ENCODE measurements around the gene SRP9. TPM values are rescaled to one million over a fixed set of nuclear protein-coding genes. Genes with fewer than 3 reads are reported as not detected.
A peak's percentile ranks its signal among the peaks of the same experiment; 100 is the strongest.
"Not testable (repeated sequence)": the region's sequence is repeated elsewhere in the genome, so short reads cannot be mapped to it uniquely, and the experiment has no call there.

The SRP9 gene
- total and polyA plus RNA-seq, 11 donors = 147 to 211 (median 171) TPM

DNA sequence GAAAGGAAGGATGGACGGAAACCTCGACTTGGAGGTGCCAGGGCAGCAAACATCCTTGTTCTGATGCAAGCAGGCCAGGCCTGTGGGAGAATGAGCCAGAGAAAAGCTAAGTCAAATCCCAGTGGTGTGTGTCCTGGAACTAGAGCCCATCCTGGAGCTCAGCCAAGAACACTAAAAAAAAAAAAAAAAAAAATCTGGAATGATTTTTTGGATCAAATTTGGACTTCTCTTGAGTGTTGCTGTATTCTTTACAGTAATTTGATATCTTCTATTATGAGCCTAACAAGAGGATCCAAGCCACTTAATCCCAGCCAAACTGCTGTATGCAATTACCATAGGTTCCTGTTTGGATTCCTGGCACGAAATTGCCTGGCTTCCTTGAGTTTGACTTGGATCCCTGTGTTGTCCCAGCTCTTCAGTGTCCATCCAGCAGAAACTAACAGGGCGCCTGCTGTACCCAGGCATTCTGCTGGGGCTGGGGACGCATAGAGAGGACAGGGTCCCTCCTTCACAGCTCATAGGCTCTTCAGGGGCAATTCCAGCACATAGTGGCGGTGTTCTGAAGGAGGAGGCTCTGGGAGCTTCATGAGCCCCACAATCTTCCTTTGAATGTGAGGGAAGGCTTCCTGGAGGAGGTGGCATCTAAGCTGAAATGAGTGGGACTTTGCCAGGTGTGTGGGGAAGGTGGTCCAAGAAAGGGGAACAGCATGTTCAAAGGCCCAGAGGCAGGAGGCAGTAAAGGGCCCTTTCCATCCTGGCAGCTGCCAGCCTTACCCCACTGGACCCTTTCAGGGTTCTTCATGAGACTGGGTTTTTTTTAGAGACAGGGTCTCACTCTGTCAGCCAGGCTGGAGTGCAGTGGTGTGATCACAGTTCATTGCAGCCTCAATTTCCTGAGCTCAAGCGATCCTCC, 57.0 kb downstream of the SRP9 start:
- 52 to 74% (median 62%) methylated on average over 7 of the region's 7 CpGs for WGBS, 4 donors
- intact Hi-C loops (cut with DNase I) = loop anchor here in 1 of 10 donors (2.0 kb wide), 1 partner anchor 24 kb away; the partner anchor contains the start of gene EPHX1
- Histone ChIP-seq H3K36me3 (peaks cover 0 to 77% (median 52%) of the 10 kb centered on the region in 9 donors), H3K27me3 (no peaks in the 10 kb centered on the region), H3K4me3 (no peak overlapping the region), H3K4me1 (peaks cover 6 to 25% (median 19%) of the 10 kb centered on the region in 12 donors), H3K27ac (peak overlapping the region; percentile 28 to 81 (median 63)), H3K9me3 (no peaks in the 10 kb centered on the region)
- ATAC-seq = peak; percentile 74 to 90 (median 84)
- peak in 4 of 5 donors; percentile 59 to 78 (median 64) for DNase-seq
- TF ChIP-seq, protein P1, sequence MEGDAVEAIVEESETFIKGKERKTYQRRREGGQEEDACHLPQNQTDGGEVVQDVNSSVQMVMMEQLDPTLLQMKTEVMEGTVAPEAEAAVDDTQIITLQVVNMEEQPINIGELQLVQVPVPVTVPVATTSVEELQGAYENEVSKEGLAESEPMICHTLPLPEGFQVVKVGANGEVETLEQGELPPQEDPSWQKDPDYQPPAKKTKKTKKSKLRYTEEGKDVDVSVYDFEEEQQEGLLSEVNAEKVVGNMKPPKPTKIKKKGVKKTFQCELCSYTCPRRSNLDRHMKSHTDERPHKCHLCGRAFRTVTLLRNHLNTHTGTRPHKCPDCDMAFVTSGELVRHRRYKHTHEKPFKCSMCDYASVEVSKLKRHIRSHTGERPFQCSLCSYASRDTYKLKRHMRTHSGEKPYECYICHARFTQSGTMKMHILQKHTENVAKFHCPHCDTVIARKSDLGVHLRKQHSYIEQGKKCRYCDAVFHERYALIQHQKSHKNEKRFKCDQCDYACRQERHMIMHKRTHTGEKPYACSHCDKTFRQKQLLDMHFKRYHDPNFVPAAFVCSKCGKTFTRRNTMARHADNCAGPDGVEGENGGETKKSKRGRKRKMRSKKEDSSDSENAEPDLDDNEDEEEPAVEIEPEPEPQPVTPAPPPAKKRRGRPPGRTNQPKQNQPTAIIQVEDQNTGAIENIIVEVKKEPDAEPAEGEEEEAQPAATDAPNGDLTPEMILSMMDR (IDR thresholded peaks at IDR 0.05) = no peak
- TF ChIP-seq POLR2A (IDR thresholded peaks at IDR 0.05) = no peak

DNA sequence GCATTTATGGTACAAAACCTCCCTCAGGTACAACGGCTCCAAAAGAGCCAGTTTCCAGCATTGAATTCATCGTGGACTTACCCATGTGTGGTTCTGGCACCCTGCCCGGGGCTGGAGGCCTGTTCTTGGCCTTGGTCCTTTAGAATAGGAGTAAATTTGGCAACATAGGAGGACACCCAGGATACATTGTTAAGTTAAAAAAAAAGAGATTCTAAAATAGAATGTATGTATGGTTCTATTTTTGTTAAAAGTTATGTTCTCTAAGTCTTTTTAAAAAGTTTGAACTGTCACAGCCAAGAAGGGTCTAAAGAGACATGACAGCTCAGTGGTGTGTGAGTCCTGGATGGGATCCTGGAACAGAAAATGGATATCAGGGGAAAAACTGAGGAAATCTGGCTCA, 58.2 kb downstream of the SRP9 start:
- peak overlapping the region in 10 of 12 donors; percentile 0 to 60 (median 28) for H3K27ac ChIP-seq
- WGBS, 4 donors = 6 to 12% (median 6%) methylated on average over 3 of the region's 3 CpGs

DNA sequence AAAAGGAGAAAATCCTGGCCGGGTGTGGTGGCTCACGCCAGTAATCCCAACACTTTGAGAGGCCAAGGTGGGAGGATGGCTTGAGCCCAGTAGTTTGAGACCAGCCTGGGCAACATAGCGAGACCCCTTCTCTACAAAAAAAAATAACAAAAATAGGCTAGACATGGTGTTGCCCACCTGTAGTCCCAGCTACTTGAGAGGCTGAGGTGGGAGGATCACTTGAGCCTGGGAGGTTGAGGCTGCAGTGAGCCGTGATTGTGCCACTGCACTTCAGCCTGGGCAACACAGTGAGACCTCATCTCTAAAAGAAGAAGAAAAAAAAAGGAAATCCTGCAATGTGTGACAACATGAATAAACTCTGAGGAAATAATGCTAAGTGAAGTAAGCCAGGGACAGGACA, 58.7 kb downstream of the SRP9 start:
- H3K9me3 ChIP-seq; intact Hi-C loops (cut with DNase I); H3K27me3 ChIP-seq; ATAC-seq; H3K4me3 ChIP-seq; DNase-seq: not testable (repeated sequence)
- 82 to 89% (median 86%) methylated on average over 4 of the region's 4 CpGs for WGBS, 4 donors
- Histone ChIP-seq H3K36me3 (peaks cover 0 to 77% (median 49%) of the 10 kb centered on the region in 9 donors), H3K27ac (peak overlapping the region in 10 of 12 donors; percentile 0 to 60 (median 28)), H3K4me1 (peaks cover 6 to 25% (median 19%) of the 10 kb centered on the region in 12 donors)

More for the DNA sequence above, 58.2 kb downstream of the SRP9 start:
- peaks cover 0 to 77% (median 52%) of the 10 kb centered on the region in 9 donors for H3K36me3 ChIP-seq
- peak in 1 of 4 donors; percentile 46 for ATAC-seq
- no peaks in the 10 kb centered on the region for H3K9me3 ChIP-seq
- DNase-seq = peak in 4 of 5 donors; percentile 67 to 82 (median 75)
- intact Hi-C loops (cut with DNase I) = loop anchor here in 1 of 10 donors (2.0 kb wide), 1 partner anchor 25 kb away; the partner anchor contains the start of gene EPHX1
- H3K27me3 ChIP-seq = no peaks in the 10 kb centered on the region
- TF ChIP-seq, protein P1 (IDR thresholded peaks at IDR 0.05) = no peak
- TF ChIP-seq POLR2A (IDR thresholded peaks at IDR 0.05) = no peak
- no peak overlapping the region for H3K4me3 ChIP-seq
- peaks cover 6 to 25% (median 19%) of the 10 kb centered on the region in 12 donors for H3K4me1 ChIP-seq

DNA sequence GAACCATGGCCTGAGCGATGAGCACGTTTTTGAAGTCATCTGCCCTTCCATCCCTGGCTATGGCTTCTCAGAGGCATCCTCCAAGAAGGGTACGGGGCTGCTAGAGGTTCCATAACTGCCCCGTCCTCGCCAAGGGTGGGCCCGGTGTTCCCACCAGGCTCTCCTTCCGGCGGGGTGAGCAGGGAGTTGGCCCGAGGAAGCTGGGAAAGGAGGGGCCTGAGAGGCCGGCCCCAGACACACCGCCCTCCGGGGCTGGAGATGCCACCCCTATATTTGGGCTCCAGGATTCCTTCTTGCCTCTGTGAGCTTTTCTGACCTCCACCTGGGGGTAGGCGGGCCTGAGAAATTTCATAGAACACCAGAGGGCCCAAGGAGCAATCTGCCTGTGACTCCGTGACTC, 61.2 kb downstream of the SRP9 start:
- ATAC-seq (no peak), DNase-seq (no peak)
- intact Hi-C loops (cut with DNase I) = no loop called here
- H3K27ac ChIP-seq = no peak overlapping the region
- TF ChIP-seq, protein P1 (IDR thresholded peaks at IDR 0.05) = no peak
- no peak for TF ChIP-seq POLR2A (IDR thresholded peaks at IDR 0.05)
- peaks cover 0 to 79% (median 56%) of the 10 kb centered on the region in 9 donors for H3K36me3 ChIP-seq
- H3K9me3 ChIP-seq = no peaks in the 10 kb centered on the region
- no peak overlapping the region for H3K4me3 ChIP-seq
- H3K27me3 ChIP-seq = no peaks in the 10 kb centered on the region
- peaks cover 6 to 25% (median 19%) of the 10 kb centered on the region in 12 donors for H3K4me1 ChIP-seq
- 81 to 90% (median 86%) methylated on average over 14 of the region's 14 CpGs for WGBS, 4 donors

Other genes with a start within 250 kb of the SRP9 start
- gene ENAH, start 124.7 kb upstream of the SRP9 start, total RNA-seq = 100 to 1,000 TPM in 4 of 9 donors, 10 to 100 TPM in 5; 54.3 to 183 (median 97.6) TPM
- 10 to 100 TPM; 17.0 to 41.5 TPM for gene ENAH, start 124.7 kb upstream of the SRP9 start, polyA plus RNA-seq
- 10 to 100 TPM; 29.0 to 96.8 (median 47.0) TPM for gene EPHX1, start 32.3 kb downstream of the SRP9 start, total RNA-seq
- 10 to 100 TPM; 22.2 to 36.1 TPM for gene EPHX1, start 32.3 kb downstream of the SRP9 start, polyA plus RNA-seq
- 10 to 100 TPM; 14.4 to 42.7 (median 25.3) TPM for gene TMEM63A, start 104.6 kb downstream of the SRP9 start, total RNA-seq
- 10 to 100 TPM; 13.7 to 37.3 TPM for gene TMEM63A, start 104.6 kb downstream of the SRP9 start, polyA plus RNA-seq
- under 1 TPM in 4 of 9 donors, not detected in 5; 0.19 to 0.77 (median 0.30) TPM for gene LEFTY1, start 111.3 kb downstream of the SRP9 start, total RNA-seq
- gene LEFTY1, start 111.3 kb downstream of the SRP9 start, polyA plus RNA-seq = under 1 TPM in 1 of 2 donors, not detected in 1; 0.65 TPM
- 10 to 100 TPM; 53.6 to 82.4 (median 65.1) TPM for gene PYCR2, start 146.4 kb downstream of the SRP9 start, total RNA-seq
- 10 to 100 TPM; 62.0 to 89.0 TPM for gene PYCR2, start 146.4 kb downstream of the SRP9 start, polyA plus RNA-seq
- 1 to 10 TPM in 1 of 9 donors, under 1 TPM in 7, not detected in 1; 0.14 to 1.8 (median 0.51) TPM for gene LEFTY2, start 163.4 kb downstream of the SRP9 start, total RNA-seq
- gene LEFTY2, start 163.4 kb downstream of the SRP9 start, polyA plus RNA-seq = under 1 TPM; 0.11 to 0.22 TPM
- 10 to 100 TPM in 8 of 9 donors, 1 to 10 TPM in 1; 9.3 to 16.4 (median 12.6) TPM for gene SDE2, start 221.5 kb downstream of the SRP9 start, total RNA-seq
- 10 to 100 TPM in 1 of 2 donors, 1 to 10 TPM in 1; 3.7 to 12.8 TPM for gene SDE2, start 221.5 kb downstream of the SRP9 start, polyA plus RNA-seq

Measured in heart left ventricle (tissue), 16 donors.